ENCODE measurements around the gene SLC13A4. TPM values are rescaled to one million over a fixed set of nuclear protein-coding genes. Genes with fewer than 3 reads are reported as not detected.
A peak's percentile ranks its signal among the peaks of the same experiment; 100 is the strongest.

The SLC13A4 gene
- total RNA-seq, 1 donor from 2014 or later, result not detected

- no peak for TF ChIP-seq CTCF (IDR thresholded peaks at IDR 0.05)
- Mint-ChIP-seq H3K4me1 (ENCODE audit: low read depth) (peaks cover 64% of the 10 kb centered on the region), H3K27ac (ENCODE audit: unreplicated experiment) (peak overlapping the region; percentile 32), H3K36me3 (ENCODE audit: low read depth) (peaks cover 4% of the 10 kb centered on the region), H3K4me3 (ENCODE audit: unreplicated experiment) (no peak overlapping the region), H3K9me3 (ENCODE audit: low read depth) (no peaks in the 10 kb centered on the region), H3K27me3 (ENCODE audit: low read depth) (no peaks in the 10 kb centered on the region)
- no peak for DNase-seq (ENCODE audit: low spot score)
Measured at GRCh38 chr7:135666156-135666555, 61.8 kb downstream of the SLC13A4 start.

GRCh38 chr7:135665042-135665441 lies 62.9 kb downstream of the SLC13A4 start:
- Mint-ChIP-seq H3K36me3 (ENCODE audit: low read depth) (peaks cover 4% of the 10 kb centered on the region), H3K27ac (ENCODE audit: unreplicated experiment) (no peak overlapping the region), H3K9me3 (ENCODE audit: low read depth) (no peaks in the 10 kb centered on the region), H3K27me3 (ENCODE audit: low read depth) (no peaks in the 10 kb centered on the region), H3K4me3 (ENCODE audit: unreplicated experiment) (no peak overlapping the region), H3K4me1 (ENCODE audit: low read depth) (peaks cover 59% of the 10 kb centered on the region)
- no peak for TF ChIP-seq CTCF (IDR thresholded peaks at IDR 0.05)
- no peak for DNase-seq (ENCODE audit: low spot score)

GRCh38 chr7:135664046-135664589 lies 63.9 kb downstream of the SLC13A4 start:
- peak overlapping the region; percentile 99 for H3K4me3 Mint-ChIP-seq (ENCODE audit: unreplicated experiment)
- H3K9me3 Mint-ChIP-seq (ENCODE audit: low read depth), result no peaks in the 10 kb centered on the region
- no peak for DNase-seq (ENCODE audit: low spot score)
- peaks cover 49% of the 10 kb centered on the region for H3K4me1 Mint-ChIP-seq (ENCODE audit: low read depth)
- H3K36me3 Mint-ChIP-seq (ENCODE audit: low read depth), result peaks cover 4% of the 10 kb centered on the region
- no peak for TF ChIP-seq CTCF (IDR thresholded peaks at IDR 0.05)
- no peaks in the 10 kb centered on the region for H3K27me3 Mint-ChIP-seq (ENCODE audit: low read depth)
- H3K27ac Mint-ChIP-seq (ENCODE audit: unreplicated experiment), result peak overlapping the region; percentile 99

- no peaks in the 10 kb centered on the region for H3K36me3 Mint-ChIP-seq (ENCODE audit: low read depth)
- DNase-seq (ENCODE audit: low spot score), result peak; percentile 99
- no peaks in the 10 kb centered on the region for H3K9me3 Mint-ChIP-seq (ENCODE audit: low read depth)
- H3K4me1 Mint-ChIP-seq (ENCODE audit: low read depth), result peaks cover 40% of the 10 kb centered on the region
- H3K27me3 Mint-ChIP-seq (ENCODE audit: low read depth), result no peaks in the 10 kb centered on the region
- TF ChIP-seq CTCF (IDR thresholded peaks at IDR 0.05), result no peak
- H3K27ac Mint-ChIP-seq (ENCODE audit: unreplicated experiment), result peak within 1 kb of the TSS; percentile 99
- peak within 1 kb of the TSS; percentile 99 for H3K4me3 Mint-ChIP-seq (ENCODE audit: unreplicated experiment)
Measured at GRCh38 chr7:135662373-135663114, 65.4 kb downstream of the SLC13A4 start, which contains the start of gene STMP1. Gene STMP1 (plus strand): TSS chr7:135662514.

- no peaks in the 10 kb centered on the region for H3K36me3 Mint-ChIP-seq (ENCODE audit: low read depth)
- TF ChIP-seq CTCF (IDR thresholded peaks at IDR 0.05), result peak; percentile 84
- no peaks in the 10 kb centered on the region for H3K9me3 Mint-ChIP-seq (ENCODE audit: low read depth)
- peak overlapping the region; percentile 99 for H3K4me3 Mint-ChIP-seq (ENCODE audit: unreplicated experiment)
- no peak for DNase-seq (ENCODE audit: low spot score)
- no peaks in the 10 kb centered on the region for H3K27me3 Mint-ChIP-seq (ENCODE audit: low read depth)
- H3K27ac Mint-ChIP-seq (ENCODE audit: unreplicated experiment), result peak overlapping the region; percentile 99
- peaks cover 39% of the 10 kb centered on the region for H3K4me1 Mint-ChIP-seq (ENCODE audit: low read depth)
Measured at GRCh38 chr7:135662123-135662372, 65.9 kb downstream of the SLC13A4 start.

Data from chondrocyte (in vitro differentiated cells).